Mesendoderm (in vitro differentiated cells): Measurements from ENCODE around the gene S100A3.
A peak's percentile ranks its signal among the peaks of the same experiment; 100 is the strongest.

ENCODE experiments used
- DNase-seq: peaks from one replicate; pipeline ENCODE4 v3.0.0; 2013
- H2AK5ac ChIP-seq: 2 replicates; pipeline ENCODE4 v1.6.1; 2013; ENCODE audit warnings: low read length, inconsistent platforms
- H2BK120ac ChIP-seq: 2 replicates; pipeline ENCODE4 v1.6.1; 2013; ENCODE audit warnings: low read depth, mild to moderate bottlenecking, low read length, moderate library complexity, mixed read lengths
- H2BK15ac ChIP-seq: replicated peaks from 2 replicates; pipeline ENCODE4 v1.6.1; 2013; ENCODE audit warnings: low read depth, mild to moderate bottlenecking, moderate library complexity
- H2BK5ac ChIP-seq: 2 replicates; pipeline ENCODE4 v1.6.1; 2013; ENCODE audit warnings: low read length, inconsistent platforms
- H3K18ac ChIP-seq: 2 replicates; pipeline ENCODE4 v1.6.1; 2013; ENCODE audit warnings: mild to moderate bottlenecking, low read length, mixed read lengths
- H3K23ac ChIP-seq: one replicate; pipeline ENCODE4 v1.6.1; 2013; ENCODE audit warnings: low read length
- H3K27ac ChIP-seq: 2 replicates; pipeline ENCODE4 v1.5.1; 2013; ENCODE audit warnings: low read depth, mild to moderate bottlenecking, inconsistent platforms, low read length, moderate library complexity
- H3K27me3 ChIP-seq: 2 replicates; pipeline ENCODE4 v1.6.1; 2013; ENCODE audit warnings: low read length, control low read depth, mild to moderate bottlenecking, inconsistent platforms; ENCODE audit not compliant: insufficient read depth, poor library complexity
- H3K36me3 ChIP-seq: 2 replicates; pipeline ENCODE4 v1.6.1; 2013; ENCODE audit warnings: low read length, inconsistent platforms; ENCODE audit not compliant: control insufficient read depth, insufficient read depth
- H3K4ac ChIP-seq: one replicate; pipeline ENCODE4 v1.6.1; 2013; ENCODE audit warnings: low read depth, mild to moderate bottlenecking, low read length, moderate library complexity
- H3K4me1 ChIP-seq: 2 replicates; pipeline ENCODE4 v1.6.1; 2013; ENCODE audit warnings: low read depth, low read length, inconsistent platforms; ENCODE audit not compliant: control insufficient read depth
- H3K4me2 ChIP-seq: 2 replicates; pipeline ENCODE4 v1.6.1; 2013; ENCODE audit warnings: low read length
- H3K4me3 ChIP-seq: 2 replicates; pipeline ENCODE4 v1.5.1; 2013; ENCODE audit warnings: mild to moderate bottlenecking, low read length
- H3K56ac ChIP-seq: one replicate; pipeline ENCODE4 v1.6.1; 2013; ENCODE audit warnings: low read length
- H3K79me1 ChIP-seq: 2 replicates; pipeline ENCODE4 v1.6.1; 2013; ENCODE audit warnings: low read length, inconsistent platforms
- H3K79me2 ChIP-seq: 2 replicates; pipeline ENCODE4 v1.6.1; 2013; ENCODE audit warnings: mild to moderate bottlenecking, low read length; ENCODE audit not compliant: control insufficient read depth, insufficient read depth
- H3K9ac ChIP-seq: 2 replicates; pipeline ENCODE4 v1.6.1; 2013; ENCODE audit warnings: low read length, inconsistent platforms
- H4K5ac ChIP-seq: one replicate; pipeline ENCODE4 v1.6.1; 2013; ENCODE audit warnings: low read length
- H4K8ac ChIP-seq: one replicate; pipeline ENCODE4 v1.6.1; 2013; ENCODE audit warnings: low read depth, mild to moderate bottlenecking, control low read depth, low read length, moderate library complexity
- WGBS: extraction: QIAGEN DNeasy Blood & Tissue Kit; methylation state at CpG from one replicate; pipeline ENCODE4 v1.1.7; 2013; ENCODE audit warnings: low lambda C conversion rate, missing lambda C conversion rate; ENCODE audit not compliant: insufficient coverage; ENCODE audit errors: extremely low coverage; 5-methylcytosine and 5-hydroxymethylcytosine counted together

Gene S100A3

GRCh38 chr1:153539395-153540093 lies 9.5 kb downstream of the S100A3 start:
- H2BK120ac ChIP-seq, result no peak overlapping the region
- no peaks in the 10 kb centered on the region for H3K36me3 ChIP-seq
- peaks cover 3% of the 10 kb centered on the region for H3K4me1 ChIP-seq
- no peak overlapping the region for H3K9ac ChIP-seq
- no peak overlapping the region for H3K4me2 ChIP-seq
- no CpG with 5 or more reads among the region's 4 CpGs for WGBS
- no peak overlapping the region for H2AK5ac ChIP-seq
- no peak overlapping the region for H4K5ac ChIP-seq
- H3K27me3 ChIP-seq, result no peaks in the 10 kb centered on the region
- H2BK5ac ChIP-seq, result no peak overlapping the region
- H3K18ac ChIP-seq, result no peak overlapping the region
- no peak for DNase-seq
- no peak overlapping the region for H3K56ac ChIP-seq
- H3K27ac ChIP-seq, result no peak overlapping the region
- no peak overlapping the region for H3K23ac ChIP-seq
- H2BK15ac ChIP-seq, result no peak overlapping the region
- no peaks in the 10 kb centered on the region for H3K79me2 ChIP-seq
- no peak overlapping the region for H3K4ac ChIP-seq
- no peaks in the 10 kb centered on the region for H3K79me1 ChIP-seq
- no peak overlapping the region for H4K8ac ChIP-seq
- no peak overlapping the region for H3K4me3 ChIP-seq

- H4K8ac ChIP-seq, result no peak overlapping the region
- no peaks in the 10 kb centered on the region for H3K36me3 ChIP-seq
- no peaks in the 10 kb centered on the region for H3K79me2 ChIP-seq
- H2AK5ac ChIP-seq, result no peak overlapping the region
- H4K5ac ChIP-seq, result no peak overlapping the region
- H2BK5ac ChIP-seq, result peak overlapping the region; percentile 65
- no peak overlapping the region for H3K27ac ChIP-seq
- H2BK15ac ChIP-seq, result no peak overlapping the region
- WGBS, result no CpG with 5 or more reads among the region's 6 CpGs
- no peaks in the 10 kb centered on the region for H3K79me1 ChIP-seq
- DNase-seq, result peak; percentile 89
- H3K27me3 ChIP-seq, result no peaks in the 10 kb centered on the region
- peaks cover 2% of the 10 kb centered on the region for H3K4me1 ChIP-seq
- no peak overlapping the region for H3K18ac ChIP-seq
- no peak overlapping the region for H2BK120ac ChIP-seq
- H3K23ac ChIP-seq, result no peak overlapping the region
- no peak overlapping the region for H3K4me3 ChIP-seq
- peak overlapping the region; percentile 81 for H3K56ac ChIP-seq
- no peak overlapping the region for H3K4ac ChIP-seq
- H3K4me2 ChIP-seq, result no peak overlapping the region
- peak overlapping the region; percentile 44 for H3K9ac ChIP-seq
These were observed 10.7 kb downstream of the S100A3 start for GRCh38 chr1:153538315-153538821.

- Histone ChIP-seq H3K36me3 (no peaks in the 10 kb centered on the region), H3K79me1 (no peaks in the 10 kb centered on the region)
These were observed 11.7 kb downstream of the S100A3 start for GRCh38 chr1:153537376-153537730.

GRCh38 chr1:153536671-153537375 lies 12.2 kb downstream of the S100A3 start:
- H3K4me3 ChIP-seq, result no peak overlapping the region
- no peaks in the 10 kb centered on the region for H3K36me3 ChIP-seq
- no peak overlapping the region for H3K9ac ChIP-seq
- no peak for DNase-seq
- no peak overlapping the region for H2BK5ac ChIP-seq
- no peak overlapping the region for H3K4ac ChIP-seq
- H2BK120ac ChIP-seq, result no peak overlapping the region
- H3K79me2 ChIP-seq, result no peaks in the 10 kb centered on the region
- H2AK5ac ChIP-seq, result no peak overlapping the region
- no peak overlapping the region for H3K23ac ChIP-seq
- H2BK15ac ChIP-seq, result no peak overlapping the region
- H4K5ac ChIP-seq, result peak overlapping the region; percentile 21
- no peaks in the 10 kb centered on the region for H3K27me3 ChIP-seq
- H3K56ac ChIP-seq, result peak overlapping the region; percentile 85
- H3K4me2 ChIP-seq, result no peak overlapping the region
- H3K27ac ChIP-seq, result no peak overlapping the region
- H3K79me1 ChIP-seq, result no peaks in the 10 kb centered on the region
- no peak overlapping the region for H3K18ac ChIP-seq
- no CpG with 5 or more reads among the region's 9 CpGs for WGBS
- peaks cover 2% of the 10 kb centered on the region for H3K4me1 ChIP-seq
- no peak overlapping the region for H4K8ac ChIP-seq

More at GRCh38 chr1:153537376-153537730, 11.7 kb downstream of the S100A3 start:
- Histone ChIP-seq H4K5ac (no peak overlapping the region), H3K27me3 (no peaks in the 10 kb centered on the region), H3K4me3 (no peak overlapping the region), H3K56ac (no peak overlapping the region), H2BK5ac (no peak overlapping the region), H4K8ac (no peak overlapping the region), H2AK5ac (no peak overlapping the region), H2BK15ac (no peak overlapping the region), H3K18ac (no peak overlapping the region), H3K4me2 (no peak overlapping the region), H3K23ac (no peak overlapping the region), H3K79me2 (no peaks in the 10 kb centered on the region), H2BK120ac (no peak overlapping the region), H3K9ac (no peak overlapping the region), H3K4me1 (peaks cover 2% of the 10 kb centered on the region), H3K4ac (no peak overlapping the region), H3K27ac (no peak overlapping the region)
- no peak for DNase-seq
- no CpG with 5 or more reads among the region's 6 CpGs for WGBS

- no CpG with 5 or more reads among the region's 38 CpGs for WGBS
- peak overlapping the region; percentile 90 for H3K23ac ChIP-seq
- H2BK120ac ChIP-seq, result no peak overlapping the region
- H3K56ac ChIP-seq, result peak overlapping the region; percentile 85
- H3K79me1 ChIP-seq, result no peaks in the 10 kb centered on the region
- H3K4me1 ChIP-seq, result peaks cover 2% of the 10 kb centered on the region
- H3K9ac ChIP-seq, result peak overlapping the region; percentile 52
- peak overlapping the region; percentile 14 for H3K4me2 ChIP-seq
- no peak overlapping the region for H2BK5ac ChIP-seq
- DNase-seq, result no peak
- H4K8ac ChIP-seq, result no peak overlapping the region
- no peaks in the 10 kb centered on the region for H3K27me3 ChIP-seq
- H4K5ac ChIP-seq, result no peak overlapping the region
- H2BK15ac ChIP-seq, result no peak overlapping the region
- H3K27ac ChIP-seq, result no peak overlapping the region
- no peak overlapping the region for H2AK5ac ChIP-seq
- no peaks in the 10 kb centered on the region for H3K36me3 ChIP-seq
- no peak overlapping the region for H3K4me3 ChIP-seq
- H3K18ac ChIP-seq, result no peak overlapping the region
- no peaks in the 10 kb centered on the region for H3K79me2 ChIP-seq
- H3K4ac ChIP-seq, result no peak overlapping the region
These were observed 12.9 kb downstream of the S100A3 start for GRCh38 chr1:153536012-153536670.
